ENCODE results near the gene RAB27B. TPM values are rescaled to one million over a fixed set of nuclear protein-coding genes. Genes with fewer than 3 reads are reported as not detected.
"Not testable (repeated sequence)": the region's sequence is repeated elsewhere in the genome, so short reads cannot be mapped to it uniquely, and the experiment has no call there.

RAB27B gene
- total and polyA plus RNA-seq, 10 of the 15 experiments (the other 5 are each of a cell fraction or from before 2014, with no cell fraction given): under 0.01 to 0.03 TPM; not detected in 8

DNA sequence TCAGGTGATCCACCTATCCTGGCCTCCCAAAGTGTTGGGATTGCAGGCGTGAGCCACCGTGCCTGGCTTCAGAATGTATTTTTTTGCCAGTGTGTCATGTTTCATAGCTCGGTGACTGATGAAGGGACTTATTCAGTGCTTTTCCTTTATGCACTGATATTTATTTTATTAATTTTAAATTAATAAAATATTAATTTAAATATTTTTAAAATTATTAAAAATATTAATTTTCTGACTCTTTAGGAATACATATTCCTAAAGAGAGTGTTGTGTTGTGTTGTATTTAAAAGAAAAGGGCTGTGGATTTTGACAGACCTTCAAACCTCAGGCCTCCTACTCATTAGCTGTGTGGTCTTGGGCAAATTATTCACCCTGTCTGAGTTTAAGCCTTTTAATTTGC lies 22.3 kb downstream of the RAB27B start:
- Histone ChIP-seq H4K20me1 (ENCODE audit: control insufficient read depth, insufficient read depth) (no peaks in the 10 kb centered on the region), H3K4me2 (ENCODE audit: control insufficient read depth, insufficient read depth) (no peak overlapping the region), H3K4me1 (ENCODE audit: control insufficient read depth, insufficient read depth, low read length) (no peaks in the 10 kb centered on the region), H3K27ac (ENCODE audit: control insufficient read depth, insufficient read depth) (no peak overlapping the region), H3K9me3 (replicated peaks; ENCODE audit: control insufficient read depth, insufficient read depth, low read length) (no peaks in the 10 kb centered on the region), H3K9ac (ENCODE audit: control insufficient read depth, insufficient read depth, low read length) (no peak overlapping the region), H3K27me3 (replicated peaks in 1 of 2; ENCODE audit: control insufficient read depth in 2 of 2, insufficient read depth in 2 of 2, low read length in 1 of 2) (no peaks in the 10 kb centered on the region), H2AFZ (ENCODE audit: control insufficient read depth, low read depth, low read length) (no peak overlapping the region), H3K36me3 (ENCODE audit: control insufficient read depth in 2 of 2, insufficient read depth in 2 of 2, low read length in 1 of 2) (no peaks in the 10 kb centered on the region), H3K79me2 (ENCODE audit: control insufficient read depth, insufficient read depth, low read length) (no peaks in the 10 kb centered on the region), H3K4me3 (no peak overlapping the region)
- FAIRE-seq: no peak
- intact Hi-C loops (cut with micrococcal nuclease; ENCODE audit: unreplicated experiment): no loop called here
- 9% methylated on average over 3 of the region's 3 CpGs for WGBS (ENCODE audit: insufficient coverage, insufficient replicate concordance, low lambda C conversion rate, missing lambda C conversion rate)
- no peak for ATAC-seq
- in situ Hi-C loops (cut with MboI): no loop called here
- BruUV-seq (replicated peaks): no TSS peak
- RAD21 ChIA-PET (ENCODE audit: unreplicated experiment): no interaction called here
- DNase-seq (ENCODE audit: low read depth, low spot score): no peak
- CTCF ChIA-PET: no interaction called here
- SMC1A ChIA-PET (ENCODE audit: uncharacterized antibody, unreplicated experiment): no interaction called here
- POLR2A ChIA-PET: no interaction called here
- TF ChIP-seq KLF5 (IDR thresholded peaks at IDR 0.05; ENCODE audit: partially characterized antibody) (no peak), KAT2A (conservative IDR thresholded peaks at IDR 0.05; ENCODE audit: control insufficient read depth, low read depth, low read length) (no peak), SREBF1 (IDR thresholded peaks at IDR 0.05; ENCODE audit: low read length) (no peak), SRF (IDR thresholded peaks at IDR 0.05; ENCODE audit: low read depth in 2 of 2, low read length in 2 of 2) (no peak), SMC3 (IDR thresholded peaks at IDR 0.05; ENCODE audit: borderline replicate concordance, low read length) (no peak)

DNA sequence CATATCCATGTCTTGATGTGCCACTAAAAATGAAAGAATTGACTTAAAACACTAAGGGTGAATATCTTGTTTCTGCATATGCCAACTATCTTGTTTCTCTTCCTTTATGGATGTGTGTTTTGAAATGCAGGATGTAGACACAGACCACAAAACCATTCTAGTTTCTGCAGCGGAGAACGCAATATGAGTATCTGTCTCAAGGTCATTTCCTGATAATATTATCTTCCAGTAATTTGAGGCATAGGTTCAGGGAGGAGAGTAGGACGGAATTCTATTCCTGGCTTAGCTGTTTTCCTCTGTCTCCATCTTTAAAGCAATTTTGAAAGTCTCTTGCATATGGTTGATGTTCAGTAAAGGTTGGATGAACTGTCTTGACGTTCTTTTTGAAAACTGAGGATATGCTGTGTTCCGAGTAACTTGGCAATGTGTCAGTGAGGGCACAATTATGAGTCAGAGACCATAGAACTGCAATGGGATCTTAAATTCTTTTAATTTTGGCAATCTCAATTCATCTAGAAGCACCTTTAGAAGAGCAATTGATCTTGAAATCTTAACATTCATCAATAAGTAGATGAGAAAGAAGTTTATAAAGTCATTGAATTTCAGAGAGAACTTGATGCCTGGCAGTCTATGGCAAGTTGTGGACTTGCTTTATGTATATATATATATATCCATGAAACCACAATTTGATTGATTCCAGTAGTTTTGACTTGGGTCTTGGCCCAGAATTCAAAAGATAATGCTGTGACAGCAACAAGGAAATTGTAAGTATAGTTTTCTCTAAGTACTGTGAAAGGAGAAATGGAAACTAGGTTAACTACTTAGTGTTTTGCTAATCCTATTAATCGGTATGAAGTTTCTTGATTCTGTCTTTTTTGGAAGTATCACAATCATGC lies 24.8 kb downstream of the RAB27B start:
- CTCF ChIA-PET: no interaction called here
- no peak overlapping the region for H3K4me3 ChIP-seq
- intact Hi-C loops (cut with micrococcal nuclease; ENCODE audit: unreplicated experiment): no loop called here
- no peak for DNase-seq (ENCODE audit: low read depth, low spot score)
- H3K9ac ChIP-seq (ENCODE audit: control insufficient read depth, insufficient read depth, low read length): no peak overlapping the region
- no peaks in the 10 kb centered on the region for H3K79me2 ChIP-seq (ENCODE audit: control insufficient read depth, insufficient read depth, low read length)
- ATAC-seq: no peak
- SMC1A ChIA-PET (ENCODE audit: uncharacterized antibody, unreplicated experiment): no interaction called here
- H3K4me1 ChIP-seq (ENCODE audit: control insufficient read depth, insufficient read depth, low read length): no peaks in the 10 kb centered on the region
- H3K27me3 ChIP-seq (replicated peaks in 1 of 2; ENCODE audit: control insufficient read depth in 2 of 2, insufficient read depth in 2 of 2, low read length in 1 of 2): no peaks in the 10 kb centered on the region
- no peaks in the 10 kb centered on the region for H3K9me3 ChIP-seq (replicated peaks; ENCODE audit: control insufficient read depth, insufficient read depth, low read length)
- RAD21 ChIA-PET (ENCODE audit: unreplicated experiment): no interaction called here
- in situ Hi-C loops (cut with MboI): no loop called here
- no peaks in the 10 kb centered on the region for H3K36me3 ChIP-seq (ENCODE audit: control insufficient read depth in 2 of 2, insufficient read depth in 2 of 2, low read length in 1 of 2)
- no peak overlapping the region for H3K27ac ChIP-seq (ENCODE audit: control insufficient read depth, insufficient read depth)
- no peak overlapping the region for H2AFZ ChIP-seq (ENCODE audit: control insufficient read depth, low read depth, low read length)
- TF ChIP-seq, protein P1, sequence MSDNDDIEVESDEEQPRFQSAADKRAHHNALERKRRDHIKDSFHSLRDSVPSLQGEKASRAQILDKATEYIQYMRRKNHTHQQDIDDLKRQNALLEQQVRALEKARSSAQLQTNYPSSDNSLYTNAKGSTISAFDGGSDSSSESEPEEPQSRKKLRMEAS (IDR thresholded peaks at IDR 0.05; ENCODE audit: low read depth, low read length): no peak
- TF ChIP-seq ZSCAN29 (IDR thresholded peaks at IDR 0.05) (no peak), TBL1XR1 (IDR thresholded peaks at IDR 0.05; ENCODE audit: low read depth, low read length) (no peak), FOXM1 (IDR thresholded peaks at IDR 0.05; ENCODE audit: low read depth, low read length) (no peak), MTA2 (IDR thresholded peaks at IDR 0.05; ENCODE audit: low read depth) (no peak)
- H3K4me2 ChIP-seq (ENCODE audit: control insufficient read depth, insufficient read depth): no peak overlapping the region
- no peak for FAIRE-seq
- no peaks in the 10 kb centered on the region for H4K20me1 ChIP-seq (ENCODE audit: control insufficient read depth, insufficient read depth)
- WGBS (ENCODE audit: insufficient coverage, insufficient replicate concordance, low lambda C conversion rate, missing lambda C conversion rate): 18% methylated on average over 6 of the region's 6 CpGs
- BruUV-seq (replicated peaks): no TSS peak
- POLR2A ChIA-PET: no interaction called here

DNA sequence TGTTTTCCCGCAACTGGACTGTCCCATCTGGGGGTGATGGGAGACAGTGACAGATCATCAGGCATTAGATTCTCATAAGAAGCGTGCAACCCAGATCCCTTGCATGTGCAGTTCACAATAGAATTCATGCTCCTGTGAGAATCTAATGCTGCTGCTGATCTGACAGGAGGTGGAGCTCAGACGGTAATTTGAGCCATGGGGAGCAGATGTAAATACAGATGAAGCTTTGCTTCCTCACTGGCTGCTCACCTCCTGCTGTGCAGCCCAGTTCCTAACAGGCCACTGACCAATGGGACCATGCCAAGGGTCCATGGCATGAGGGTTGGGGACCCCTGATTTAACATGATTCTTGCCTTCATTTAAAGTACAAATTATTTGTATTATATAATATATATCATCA lies 26.8 kb downstream of the RAB27B start:
- BruUV-seq (replicated peaks); H4K20me1 ChIP-seq (ENCODE audit: control insufficient read depth, insufficient read depth); H3K4me3 ChIP-seq; FAIRE-seq; ATAC-seq; H3K27me3 ChIP-seq (replicated peaks in 1 of 2; ENCODE audit: control insufficient read depth in 2 of 2, insufficient read depth in 2 of 2, low read length in 1 of 2); H2AFZ ChIP-seq (ENCODE audit: control insufficient read depth, low read depth, low read length); H3K9me3 ChIP-seq (replicated peaks; ENCODE audit: control insufficient read depth, insufficient read depth, low read length); RAD21 ChIA-PET (ENCODE audit: unreplicated experiment); H3K36me3 ChIP-seq (ENCODE audit: control insufficient read depth in 2 of 2, insufficient read depth in 2 of 2, low read length in 1 of 2); POLR2A ChIA-PET; H3K79me2 ChIP-seq (ENCODE audit: control insufficient read depth, insufficient read depth, low read length); intact Hi-C loops (cut with micrococcal nuclease; ENCODE audit: unreplicated experiment); in situ Hi-C loops (cut with MboI); DNase-seq (ENCODE audit: low read depth, low spot score); H3K4me2 ChIP-seq (ENCODE audit: control insufficient read depth, insufficient read depth); H3K9ac ChIP-seq (ENCODE audit: control insufficient read depth, insufficient read depth, low read length); H3K27ac ChIP-seq (ENCODE audit: control insufficient read depth, insufficient read depth); H3K4me1 ChIP-seq (ENCODE audit: control insufficient read depth, insufficient read depth, low read length); CTCF ChIA-PET: not testable (repeated sequence)
- 26% methylated on average over 3 of the region's 3 CpGs for WGBS (ENCODE audit: insufficient coverage, insufficient replicate concordance, low lambda C conversion rate, missing lambda C conversion rate)
- SMC1A ChIA-PET (ENCODE audit: uncharacterized antibody, unreplicated experiment): interaction anchor here (1.1 to 1.4 kb wide), 2 partner anchors 8 to 18 kb away, joined by 3 to 4 read pairs; no protein-coding TSS in a partner anchor
